Heart left ventricle (tissue), 16 donors: ENCODE measurements around the gene SLC7A11. TPM values are rescaled to one million over a fixed set of nuclear protein-coding genes. Genes with fewer than 3 reads are reported as not detected.

ENCODE experiments used
- ATAC-seq, 4 donors: fragments of 200-7000 bp; cut with Tn5 transposase; one replicate each; pipeline ENCODE4 v1.9.1; 2020 to 2022; ENCODE audit warnings: moderate library complexity in 4 of 4, mild to moderate bottlenecking in 3 of 4, moderate number of reproducible peaks in 1 of 4
- DNase-seq, 5 donors: peaks; one replicate each; pipeline ENCODE4 v3.0.0-alpha.2; 2020
- H3K27ac ChIP-seq, 12 donors: fragments of 200-600 bp; sonication (generic) in 4 of 12; one replicate each; pipeline versions ENCODE4 v1.5.0 to v1.8.0; 2016 to 2022; ENCODE audit warnings: mild to moderate bottlenecking in 2 of 12
- H3K27me3 ChIP-seq, 9 donors: fragments of 200-600 bp; sonication (generic) in 2 of 9; one replicate each; pipeline versions ENCODE4 v1.5.1 to v1.8.0; 2016 to 2022; ENCODE audit warnings: mild to moderate bottlenecking in 3 of 9
- H3K36me3 ChIP-seq, 9 donors: fragments of 200-600 bp; sonication (generic) in 2 of 9; one replicate each; pipeline versions ENCODE4 v1.5.0 to v1.8.0; 2018 to 2022; ENCODE audit warnings: mild to moderate bottlenecking in 2 of 9
- H3K4me1 ChIP-seq, 12 donors: fragments of 200-600 bp; sonication (generic) in 4 of 12; one replicate each; pipeline versions ENCODE4 v1.5.0 to v1.8.0; 2016 to 2022; ENCODE audit warnings: mild to moderate bottlenecking in 3 of 12
- H3K4me3 ChIP-seq, 12 donors: fragments of 200-600 bp; sonication (generic) in 4 of 12; one replicate each; pipeline versions ENCODE4 v1.5.0 to v1.8.0; 2017 to 2022; ENCODE audit warnings: mild to moderate bottlenecking in 9 of 12, moderate library complexity in 4 of 12
- H3K9me3 ChIP-seq, 12 donors: fragments of 200-600 bp; sonication (generic) in 4 of 12; one replicate each; pipeline versions ENCODE4 v1.5.0 to v1.8.0; 2016 to 2022; ENCODE audit warnings: mild to moderate bottlenecking in 1 of 12
- CTCF ChIP-seq, 12 donors: fragments of 200-600 bp; sonication (generic) in 4 of 12; IDR thresholded peaks; one replicate each; pipeline versions ENCODE4 v1.5.0 to v1.8.0; 2018 to 2022; ENCODE audit warnings: antibody characterized with exemption in 12 of 12, mild to moderate bottlenecking in 5 of 12
- POLR2A ChIP-seq, 2 donors: fragments of 450-650 bp; IDR thresholded peaks; one replicate each; pipeline ENCODE4 v1.6.1; 2017; ENCODE audit warnings: antibody characterized with exemption in 2 of 2, mild to moderate bottlenecking in 2 of 2, moderate library complexity in 2 of 2
- WGBS, 4 donors: extraction: QIAGEN DNeasy Blood & Tissue Kit in 2 of 4; methylation state at CpG; one replicate each; pipeline versions ENCODE4 v1.1.5 to v1.1.7; 2013 to 2018; 5-methylcytosine and 5-hydroxymethylcytosine counted together
- intact Hi-C, 10 donors: fragments of 100-400 bp; cut with DNase I; formaldehyde crosslinking; loops; one replicate each; pipeline versions ENCODE4 v1.11.1 to v1.14.2; 2022
- polyA plus RNA-seq, 2 donors: library from polyadenylated mRNA; stranded (reverse); fragments of 200-250 nt; gene quantifications; one replicate each; pipeline ENCODE4 v1.2.3, GENCODE V29; 2013
- total RNA-seq, 9 donors: library from RNA; depleted of rRNA in 2 of 9; stranded (reverse); fragments of >200 nt in 2 of 9; fragmentation: NEBNext Ultra II Directional in 3 of 9; extraction: Animal tissue kit (Norgen Biotek cat#: 25700) in 3 of 9; gene quantifications; one replicate each; pipeline versions ENCODE4 v1.1.0 to v1.2.4, GENCODE V29; 2016 to 2023
- donor health status: ischemic (EF 13 %, LVEDD 7.1; RV severe dilation, severe dysfunction).
- donor health status: healthy with polysubstance abuse.
- donor health status: DM: no; HTN: yes; CAD: no.
- donor health status: DM: no; HTN: no; CAD: no.
- donor health status: ischemic (EF 25% LVEDD 6.9; RV normal size, moderate dysfunction).
- donor health status: ischemic (EF 25% LVEDD 5.7; RV mildly dilated, moderate dysfunction).
- donor health status: healthy.
- donor health status: DM: yes; HTN: yes; CAD: no.
- donor health status: ischemic (EF 35%, LVEDD 5.7; RV mildly dilated, moderate dysfunction).
- donor health status: nonischemic (EF 11% LVEDD 7.7; RV severe dilation, severe dysfunction).
- donor health status: DM: yes; HTN: yes; CAD: no.
- donor health status: PGD.
- donor health status: ischemic (EF 29% LVEDD 5.4; RV normal size, mild dysfunction).
- donor health status: nonischemic (EF 23%, LVEDD 6.1; RV moderate dilation, normal function).

SLC7A11 gene
- total and polyA plus RNA-seq, 11 donors, result 0.04 to 1.0 (median 0.11) TPM; not detected in 1

GRCh38 chr4:138224614-138225013, 17.5 kb downstream of the SLC7A11 start:
- Histone ChIP-seq H3K27ac (no peak overlapping the region), H3K9me3 (no peaks in the 10 kb centered on the region), H3K36me3 (no peaks in the 10 kb centered on the region), H3K4me1 (peaks cover 0 to 4% (median 0%) of the 10 kb centered on the region in 12 donors), H3K4me3 (no peak overlapping the region), H3K27me3 (no peaks in the 10 kb centered on the region)
- DNase-seq (no peak), ATAC-seq (no peak)
- intact Hi-C loops, result loop anchor here in 1 of 10 donors (5.0 kb wide), 1 partner anchor 32 kb away; no protein-coding TSS in a partner anchor
- TF ChIP-seq POLR2A (IDR thresholded peaks at IDR 0.05) (no peak), CTCF (IDR thresholded peaks at IDR 0.05) (no peak)

GRCh38 chr4:138223231-138223910, 18.8 kb downstream of the SLC7A11 start:
- 59 to 70% (median 67%) methylated on average over 4 of the region's 4 CpGs for WGBS, 4 donors
- no peaks in the 10 kb centered on the region for H3K9me3 ChIP-seq
- H3K4me3 ChIP-seq, result no peak overlapping the region
- peaks cover 0 to 4% (median 0%) of the 10 kb centered on the region in 12 donors for H3K4me1 ChIP-seq
- H3K27me3 ChIP-seq, result no peaks in the 10 kb centered on the region
- ATAC-seq (no peak), DNase-seq (no peak)
- TF ChIP-seq POLR2A (IDR thresholded peaks at IDR 0.05) (no peak), CTCF (IDR thresholded peaks at IDR 0.05) (no peak)
- intact Hi-C loops, result no loop called here
- no peak overlapping the region for H3K27ac ChIP-seq
- no peaks in the 10 kb centered on the region for H3K36me3 ChIP-seq

GRCh38 chr4:138222046-138222445, 20.1 kb downstream of the SLC7A11 start:
- Histone ChIP-seq H3K4me3 (no peak overlapping the region), H3K36me3 (no peaks in the 10 kb centered on the region)

GRCh38 chr4:138218976-138219375, 23.2 kb downstream of the SLC7A11 start:
- DNase-seq (no peak), ATAC-seq (no peak)
- H3K27me3 ChIP-seq, result no peaks in the 10 kb centered on the region
- H3K4me1 ChIP-seq, result peaks cover 0 to 4% (median 0%) of the 10 kb centered on the region in 12 donors
- WGBS, 4 donors, result 78 to 80% (median 79%) methylated on average over 5 of the region's 5 CpGs
- intact Hi-C loops, result no loop called here
- TF ChIP-seq CTCF (IDR thresholded peaks at IDR 0.05), result no peak
- no peak for TF ChIP-seq POLR2A (IDR thresholded peaks at IDR 0.05)
- no peak overlapping the region for H3K4me3 ChIP-seq
- no peaks in the 10 kb centered on the region for H3K36me3 ChIP-seq
- no peaks in the 10 kb centered on the region for H3K9me3 ChIP-seq
- no peak overlapping the region for H3K27ac ChIP-seq

More at GRCh38 chr4:138222046-138222445, 20.1 kb downstream of the SLC7A11 start:
- Histone ChIP-seq H3K27ac (no peak overlapping the region), H3K4me1 (peaks cover 0 to 4% (median 0%) of the 10 kb centered on the region in 12 donors), H3K27me3 (no peaks in the 10 kb centered on the region), H3K9me3 (no peaks in the 10 kb centered on the region)
- WGBS, 4 donors, result 34 to 47% (median 38%) methylated on average over 4 of the region's 4 CpGs
- DNase-seq (no peak), ATAC-seq (no peak)
- no peak for TF ChIP-seq CTCF (IDR thresholded peaks at IDR 0.05)
- TF ChIP-seq POLR2A (IDR thresholded peaks at IDR 0.05), result no peak
- intact Hi-C loops, result no loop called here
